Thymus (tissue), 11 donors: ENCODE measurements around the gene AP3B2. TPM values are rescaled to one million over a fixed set of nuclear protein-coding genes. Genes with fewer than 3 reads are reported as not detected.
"Not testable (repeated sequence)": the region's sequence is repeated elsewhere in the genome, so short reads cannot be mapped to it uniquely, and the experiment has no call there.

ENCODE experiments used
- DNase-seq, 9 donors: peaks; one replicate each; pipeline ENCODE4 v3.0.0-alpha.2; 2013; ENCODE audit warnings: low spot score in 9 of 9, low read depth in 6 of 9, missing footprints in 1 of 9
- H3K27ac ChIP-seq, 2 donors: one replicate each; pipeline ENCODE4 v1.5.1; 2013; ENCODE audit warnings: control low read depth in 1 of 2, low read depth in 1 of 2, low read length in 1 of 2, mild to moderate bottlenecking in 1 of 2, moderate library complexity in 1 of 2
- H3K27me3 ChIP-seq, 2 donors: one replicate each; pipeline ENCODE4 v1.5.1; 2013; ENCODE audit warnings: low read length in 1 of 2; ENCODE audit not compliant: control insufficient read depth in 2 of 2, insufficient read depth in 1 of 2
- H3K36me3 ChIP-seq, 2 donors: one replicate each; pipeline ENCODE4 v1.5.1; 2013; ENCODE audit warnings: low read length in 1 of 2, mild to moderate bottlenecking in 1 of 2, moderate library complexity in 1 of 2; ENCODE audit not compliant: control insufficient read depth in 2 of 2, insufficient read depth in 2 of 2
- H3K4me1 ChIP-seq, 2 donors: one replicate each; pipeline ENCODE4 v1.5.1; 2013; ENCODE audit warnings: low read length in 2 of 2; ENCODE audit not compliant: control insufficient read depth in 2 of 2, insufficient read depth in 2 of 2
- H3K4me3 ChIP-seq, 2 donors: one replicate each; pipeline ENCODE4 v1.5.1; 2013; ENCODE audit warnings: low read length in 2 of 2, control low read depth in 1 of 2, mild to moderate bottlenecking in 1 of 2
- H3K9me3 ChIP-seq, 2 donors: one replicate each; pipeline ENCODE4 v1.5.1; 2013; ENCODE audit warnings: low read length in 1 of 2, mild to moderate bottlenecking in 1 of 2; ENCODE audit not compliant: control insufficient read depth in 2 of 2, insufficient read depth in 1 of 2
- WGBS: extraction: QIAGEN DNeasy Blood & Tissue Kit; methylation state at CpG from one replicate; pipeline ENCODE4 v1.1.7; 2013; 5-methylcytosine and 5-hydroxymethylcytosine counted together
- polyA plus RNA-seq: library from polyadenylated mRNA; stranded (reverse); fragments of 200-250 nt; gene quantifications from one replicate; pipeline ENCODE4 v1.2.3, GENCODE V29; 2013
- total RNA-seq: library from RNA; stranded (reverse); fragments of 120-200 nt; gene quantifications from one replicate; pipeline ENCODE4 v1.2.4, GENCODE V29; 2013
- donor health status: healthy.

The AP3B2 gene
- total and polyA plus RNA-seq, 2 donors = 0.33 to 5.0 TPM

- H3K4me3 ChIP-seq = peak overlapping the region in 1 of 2 donors; percentile 56
- H3K27me3 ChIP-seq = peaks cover 52 to 71% of the 10 kb centered on the region in 2 donors
- H3K9me3 ChIP-seq = peaks cover 6 to 7% of the 10 kb centered on the region in 2 donors
- H3K27ac ChIP-seq = no peak overlapping the region
- peaks cover 0 to 11% of the 10 kb centered on the region in 2 donors for H3K4me1 ChIP-seq
- WGBS = 1% methylated on average over 49 of the region's 49 CpGs
- peak in 7 of 9 donors; percentile 21 to 67 (median 42) for DNase-seq
- no peaks in the 10 kb centered on the region for H3K36me3 ChIP-seq
Measured at GRCh38 chr15:82647835-82648256, 61.8 kb downstream of the AP3B2 start.

- peak within 1 kb of the TSS in 1 of 2 donors; percentile 56 for H3K4me3 ChIP-seq
- peak in 3 of 9 donors; percentile 1 to 20 (median 8) for DNase-seq
- H3K9me3 ChIP-seq = peaks cover 6 to 7% of the 10 kb centered on the region in 2 donors
- H3K4me1 ChIP-seq = peaks cover 0 to 11% of the 10 kb centered on the region in 2 donors
- WGBS = 14% methylated on average over 96 of the region's 96 CpGs
- no peak within 1 kb of the TSS for H3K27ac ChIP-seq
- H3K36me3 ChIP-seq = no peaks in the 10 kb centered on the region
- H3K27me3 ChIP-seq = peaks cover 52 to 75% of the 10 kb centered on the region in 2 donors
Measured at GRCh38 chr15:82647045-82647834, 62.4 kb downstream of the AP3B2 start, which contains the start of gene CPEB1. TSS of gene CPEB1 (minus strand) at chr15:82647363. CDS start at chr15:82628459, 18,904 bp downstream.

- DNase-seq = no peak
- Histone ChIP-seq H3K27me3 (peaks cover 52 to 78% of the 10 kb centered on the region in 2 donors), H3K4me3 (no peak overlapping the region), H3K36me3 (no peaks in the 10 kb centered on the region), H3K4me1 (peaks cover 0 to 11% of the 10 kb centered on the region in 2 donors), H3K9me3 (peaks cover 6 to 7% of the 10 kb centered on the region in 2 donors), H3K27ac (no peak overlapping the region)
- WGBS = 23% methylated on average over 56 of the region's 56 CpGs
Measured at GRCh38 chr15:82646250-82647044, 63.2 kb downstream of the AP3B2 start.

- DNase-seq, H3K9me3 ChIP-seq, H3K4me3 ChIP-seq, H3K36me3 ChIP-seq, H3K27ac ChIP-seq: not testable (repeated sequence)
- peaks cover 52 to 80% of the 10 kb centered on the region in 2 donors for H3K27me3 ChIP-seq
- H3K4me1 ChIP-seq = peaks cover 0 to 11% of the 10 kb centered on the region in 2 donors
- WGBS = 93% methylated on average over 34 of the region's 34 CpGs
Measured at GRCh38 chr15:82644967-82645852, 64.5 kb downstream of the AP3B2 start.

- H3K4me1 ChIP-seq = peaks cover 0 to 11% of the 10 kb centered on the region in 2 donors
- no peak for DNase-seq
- peaks cover 6 to 7% of the 10 kb centered on the region in 2 donors for H3K9me3 ChIP-seq
- WGBS = 86% methylated on average over 3 of the region's 3 CpGs
- no peaks in the 10 kb centered on the region for H3K36me3 ChIP-seq
- H3K27me3 ChIP-seq = peaks cover 42 to 75% of the 10 kb centered on the region in 2 donors
- no peak overlapping the region for H3K27ac ChIP-seq
- no peak overlapping the region for H3K4me3 ChIP-seq
Measured at GRCh38 chr15:82643992-82644391, 65.7 kb downstream of the AP3B2 start.

- H3K4me3 ChIP-seq = no peak overlapping the region
- H3K27ac ChIP-seq = no peak overlapping the region
- 61% methylated on average over 3 of the region's 3 CpGs for WGBS
- peaks cover 6 to 7% of the 10 kb centered on the region in 2 donors for H3K9me3 ChIP-seq
- DNase-seq = no peak
- H3K27me3 ChIP-seq = peaks cover 31 to 65% of the 10 kb centered on the region in 2 donors
- H3K36me3 ChIP-seq = no peaks in the 10 kb centered on the region
- peaks cover 0 to 6% of the 10 kb centered on the region in 2 donors for H3K4me1 ChIP-seq
Measured at GRCh38 chr15:82642656-82643055, 67.0 kb downstream of the AP3B2 start.

GRCh38 chr15:82641129-82641798 lies 68.4 kb downstream of the AP3B2 start:
- WGBS = 64% methylated on average over 2 of the region's 2 CpGs

GRCh38 chr15:82640672-82641071 lies 69.0 kb downstream of the AP3B2 start:
- DNase-seq = no peak
- Histone ChIP-seq H3K9me3 (no peaks in the 10 kb centered on the region), H3K27ac (no peak overlapping the region), H3K4me1 (no peaks in the 10 kb centered on the region), H3K4me3 (no peak overlapping the region), H3K36me3 (no peaks in the 10 kb centered on the region), H3K27me3 (peaks cover 14 to 45% of the 10 kb centered on the region in 2 donors)
- 58% methylated on average over 3 of the region's 3 CpGs for WGBS

More at GRCh38 chr15:82641129-82641798, 68.4 kb downstream of the AP3B2 start:
- H3K27ac ChIP-seq = no peak overlapping the region
- H3K4me3 ChIP-seq = no peak overlapping the region
- peaks cover 18 to 51% of the 10 kb centered on the region in 2 donors for H3K27me3 ChIP-seq
- no peaks in the 10 kb centered on the region for H3K9me3 ChIP-seq
- no peaks in the 10 kb centered on the region for H3K4me1 ChIP-seq
- no peak for DNase-seq
- H3K36me3 ChIP-seq = no peaks in the 10 kb centered on the region
